Neural crest cell (in vitro differentiated cells): ENCODE results near the gene GFOD1. TPM values are rescaled to one million over a fixed set of nuclear protein-coding genes. Genes with fewer than 3 reads are reported as not detected.

Source experiments
- DNase-seq: peaks from one replicate; pipeline ENCODE4 v3.0.0; 2021; ENCODE audit warnings: low read depth, mixed read lengths, low spot score
- H3K27ac Mint-ChIP-seq: one replicate; pipeline ENCODE4 v1.8.0; 2021; ENCODE audit warnings: mild to moderate bottlenecking, mixed read lengths; ENCODE audit not compliant: unreplicated experiment
- H3K27me3 Mint-ChIP-seq: 2 replicates; pipeline ENCODE4 v1.8.0; 2021; ENCODE audit warnings: low read depth, mild to moderate bottlenecking, mixed read lengths
- H3K36me3 Mint-ChIP-seq: 2 replicates; pipeline ENCODE4 v1.8.0; 2021; ENCODE audit warnings: low read depth, mild to moderate bottlenecking, mixed read lengths
- H3K4me1 Mint-ChIP-seq: 2 replicates; pipeline ENCODE4 v1.8.0; 2021; ENCODE audit warnings: mixed read lengths
- H3K4me3 Mint-ChIP-seq: one replicate; pipeline ENCODE4 v1.8.0; 2021; ENCODE audit warnings: mild to moderate bottlenecking, mixed read lengths
- H3K9me3 Mint-ChIP-seq: 2 replicates; pipeline ENCODE4 v1.8.0; 2021; ENCODE audit warnings: mixed read lengths
- CTCF ChIP-seq: fragments of 200-600 bp; sonication (generic); conservative IDR thresholded peaks from 2 replicates; pipeline ENCODE4 v1.5.0; 2021; ENCODE audit warnings: antibody characterized with exemption, mild to moderate bottlenecking
- total RNA-seq: library from RNA; stranded (reverse); gene quantifications from 2 replicates; pipeline ENCODE4 v1.2.1, GENCODE V29; 2021

The GFOD1 gene
- total RNA-seq, 1 donor from 2014 or later, result 2.2 TPM

DNA sequence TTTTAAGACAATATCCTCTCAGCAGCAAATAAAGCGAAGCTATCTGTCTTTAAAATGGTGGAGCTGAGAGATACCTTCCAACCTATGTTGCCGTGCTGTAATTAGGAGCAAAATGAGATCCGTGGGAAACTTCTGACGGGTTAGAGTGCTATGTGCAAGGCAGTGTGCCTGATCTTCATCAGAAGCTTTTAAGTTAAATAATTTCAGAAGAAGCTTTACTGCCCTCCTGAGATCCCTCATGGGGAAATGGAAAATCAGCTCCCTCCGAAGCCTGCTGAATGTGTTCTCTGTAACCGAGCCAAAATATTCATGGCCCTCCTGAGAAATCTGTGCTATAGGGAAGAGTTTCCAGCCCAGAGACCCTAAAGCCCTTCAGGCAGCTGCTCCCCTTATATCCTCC, 115.3 kb downstream of the GFOD1 start:
- no peak for TF ChIP-seq CTCF
- H3K4me3 Mint-ChIP-seq, result no peak overlapping the region
- H3K9me3 Mint-ChIP-seq, result no peaks in the 10 kb centered on the region
- H3K27ac Mint-ChIP-seq, result no peak overlapping the region
- H3K36me3 Mint-ChIP-seq, result no peaks in the 10 kb centered on the region
- DNase-seq, result no peak
- H3K27me3 Mint-ChIP-seq, result no peaks in the 10 kb centered on the region
- peaks cover 31% of the 10 kb centered on the region for H3K4me1 Mint-ChIP-seq

- Mint-ChIP-seq H3K27ac (no peak overlapping the region), H3K9me3 (no peaks in the 10 kb centered on the region), H3K27me3 (no peaks in the 10 kb centered on the region), H3K36me3 (no peaks in the 10 kb centered on the region), H3K4me3 (no peak overlapping the region), H3K4me1 (peaks cover 32% of the 10 kb centered on the region)
- TF ChIP-seq CTCF, result no peak
- no peak for DNase-seq
Measured at GRCh38 chr6:13371421-13372072, 115.9 kb downstream of the GFOD1 start.

DNA sequence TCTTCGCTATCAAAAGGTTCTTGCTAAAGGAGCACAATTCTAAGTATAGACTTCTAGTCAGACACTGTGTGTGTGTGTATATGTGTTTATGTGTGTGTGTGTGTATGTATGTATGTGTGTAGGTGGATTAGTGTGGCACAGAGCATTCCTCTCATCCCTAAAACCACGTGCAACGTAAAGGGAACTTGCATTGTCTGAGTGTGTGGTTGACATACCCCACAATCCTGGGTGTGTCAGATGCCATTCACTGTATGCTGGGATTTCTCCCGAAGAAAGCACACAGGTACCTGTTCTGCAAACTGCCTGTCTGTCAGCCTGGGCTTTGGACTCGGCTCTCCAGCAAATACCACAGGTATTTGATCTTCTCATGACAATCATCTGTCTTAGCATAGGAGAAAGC, 116.8 kb downstream of the GFOD1 start:
- H3K4me3 Mint-ChIP-seq, result no peak overlapping the region
- DNase-seq, result no peak
- no peaks in the 10 kb centered on the region for H3K27me3 Mint-ChIP-seq
- H3K4me1 Mint-ChIP-seq, result peaks cover 32% of the 10 kb centered on the region
- no peaks in the 10 kb centered on the region for H3K36me3 Mint-ChIP-seq
- H3K27ac Mint-ChIP-seq, result no peak overlapping the region
- H3K9me3 Mint-ChIP-seq, result no peaks in the 10 kb centered on the region
- no peak for TF ChIP-seq CTCF

- DNase-seq, result no peak
- Mint-ChIP-seq H3K9me3 (no peaks in the 10 kb centered on the region), H3K4me3 (no peak overlapping the region), H3K27me3 (no peaks in the 10 kb centered on the region), H3K36me3 (no peaks in the 10 kb centered on the region), H3K4me1 (peaks cover 32% of the 10 kb centered on the region), H3K27ac (no peak overlapping the region)
- no peak for TF ChIP-seq CTCF
Measured at GRCh38 chr6:13369591-13369990, 117.8 kb downstream of the GFOD1 start.

DNA sequence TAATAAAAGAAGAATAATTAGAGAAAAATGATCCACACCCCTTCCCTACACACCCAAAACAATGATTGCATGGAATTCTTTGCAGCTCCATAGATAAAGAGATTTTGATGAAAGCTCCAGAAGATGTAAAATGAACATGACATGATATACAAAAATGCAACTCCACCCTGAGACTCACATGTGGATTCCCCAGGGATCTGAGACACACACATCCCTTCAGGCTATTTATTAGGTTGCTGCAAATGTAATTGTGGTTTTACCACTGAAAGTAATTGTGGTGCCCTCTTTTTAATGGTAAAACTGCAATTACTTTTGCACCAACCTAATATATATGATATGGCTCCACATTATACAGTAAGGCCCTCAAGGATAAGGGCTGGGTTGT, 118.7 kb downstream of the GFOD1 start:
- Mint-ChIP-seq H3K36me3 (no peaks in the 10 kb centered on the region), H3K4me1 (peaks cover 32% of the 10 kb centered on the region), H3K27me3 (no peaks in the 10 kb centered on the region), H3K9me3 (no peaks in the 10 kb centered on the region), H3K4me3 (no peak overlapping the region), H3K27ac (no peak overlapping the region)
- no peak for TF ChIP-seq CTCF
- DNase-seq, result no peak
